ENCODE results near the gene SERGEF.

SERGEF gene

DNA sequence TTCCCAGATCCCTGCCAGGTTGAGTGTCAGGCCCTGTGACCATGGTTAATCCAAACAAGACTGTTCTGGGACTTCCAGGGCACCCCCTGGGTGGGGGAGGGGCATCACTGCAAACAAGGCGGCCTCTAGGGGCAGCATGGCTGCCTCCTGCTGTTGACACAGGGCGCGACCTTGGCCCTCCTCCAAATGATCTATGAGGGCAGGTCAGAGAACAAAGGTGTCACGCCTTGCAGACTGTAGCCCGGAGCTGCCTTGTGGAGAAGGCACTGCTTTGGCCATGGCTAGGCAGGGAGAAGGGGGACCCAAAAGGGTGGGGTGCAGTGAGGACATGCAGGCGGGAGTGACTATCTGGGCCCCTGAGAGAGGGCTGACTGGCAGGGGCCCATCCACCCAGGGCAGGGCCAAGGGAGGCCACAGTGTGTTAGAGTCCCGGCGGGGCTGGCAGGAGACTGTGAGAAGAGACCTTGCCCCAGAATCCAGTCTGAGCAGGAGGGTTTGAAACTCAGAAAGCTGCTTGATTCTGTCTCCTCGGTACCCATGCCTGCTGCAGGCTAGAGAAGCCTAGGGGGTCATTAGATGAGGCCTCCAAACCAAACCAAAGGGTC, 242.7 kb downstream of the SERGEF start:
- DNase-seq (ENCODE audit: low read depth) = no peak

DNA sequence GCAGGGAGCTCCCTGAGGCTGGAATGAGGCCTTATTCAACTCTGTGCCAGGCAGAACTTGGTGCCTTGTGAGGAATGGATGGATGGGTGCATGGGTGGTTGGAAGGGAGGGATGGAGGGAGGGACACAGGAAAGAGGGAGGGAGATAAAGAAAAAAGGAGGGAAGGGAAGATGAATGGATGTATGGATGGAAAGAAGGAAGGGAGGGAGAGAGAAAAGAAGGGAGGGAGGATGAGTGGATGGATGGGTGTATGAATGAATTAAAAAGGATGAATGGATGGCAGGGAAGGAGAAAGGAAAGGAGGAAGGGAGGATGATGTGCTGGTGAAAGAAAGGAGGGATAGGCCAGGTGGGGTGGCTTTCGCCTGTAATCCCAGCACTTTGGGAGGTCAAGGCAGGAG, 243.6 kb downstream of the SERGEF start:
- DNase-seq (ENCODE audit: low read depth) = no peak

DNA sequence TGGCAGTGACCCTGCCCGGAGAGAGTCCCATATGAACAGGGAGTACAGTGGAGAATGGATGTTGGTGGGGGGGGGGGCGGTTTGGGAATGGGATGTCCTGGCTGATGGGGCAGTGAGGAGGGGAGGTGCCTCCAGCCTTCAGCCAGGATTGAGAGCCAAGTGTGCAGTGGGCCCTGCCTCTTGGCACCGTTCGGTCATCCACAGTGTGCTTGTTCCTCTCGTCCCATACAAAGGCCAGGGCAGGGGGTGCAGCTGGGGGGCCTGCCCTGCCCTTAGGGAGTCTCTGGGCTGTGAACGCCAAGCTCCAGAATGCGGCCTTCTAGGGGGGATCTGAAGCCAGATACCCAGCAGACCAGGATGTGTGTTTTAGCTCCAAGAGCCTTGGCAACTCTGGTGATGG, 244.3 kb downstream of the SERGEF start:
- DNase-seq (ENCODE audit: low read depth) = no peak

DNA sequence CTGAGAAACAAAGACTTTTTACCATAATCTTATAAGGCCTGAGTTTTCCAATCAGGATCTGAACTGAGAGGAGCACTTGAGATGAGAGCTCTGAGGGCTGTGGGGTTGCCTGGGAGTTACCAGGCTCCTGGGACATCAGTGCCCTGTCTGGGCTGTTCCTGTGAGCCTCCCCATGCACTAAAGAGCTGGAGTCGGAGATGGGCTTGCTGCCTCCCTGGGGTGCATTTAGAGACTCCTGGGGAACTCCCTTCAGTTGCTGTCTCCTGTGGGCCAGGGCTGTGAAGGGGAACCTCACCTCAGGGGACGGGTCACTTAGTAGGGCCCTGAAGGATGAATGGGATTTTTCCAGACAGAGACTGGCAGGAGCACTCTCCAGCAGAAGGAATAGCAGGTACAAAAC, 244.9 kb downstream of the SERGEF start:
- no peak for DNase-seq (ENCODE audit: low read depth)

DNA sequence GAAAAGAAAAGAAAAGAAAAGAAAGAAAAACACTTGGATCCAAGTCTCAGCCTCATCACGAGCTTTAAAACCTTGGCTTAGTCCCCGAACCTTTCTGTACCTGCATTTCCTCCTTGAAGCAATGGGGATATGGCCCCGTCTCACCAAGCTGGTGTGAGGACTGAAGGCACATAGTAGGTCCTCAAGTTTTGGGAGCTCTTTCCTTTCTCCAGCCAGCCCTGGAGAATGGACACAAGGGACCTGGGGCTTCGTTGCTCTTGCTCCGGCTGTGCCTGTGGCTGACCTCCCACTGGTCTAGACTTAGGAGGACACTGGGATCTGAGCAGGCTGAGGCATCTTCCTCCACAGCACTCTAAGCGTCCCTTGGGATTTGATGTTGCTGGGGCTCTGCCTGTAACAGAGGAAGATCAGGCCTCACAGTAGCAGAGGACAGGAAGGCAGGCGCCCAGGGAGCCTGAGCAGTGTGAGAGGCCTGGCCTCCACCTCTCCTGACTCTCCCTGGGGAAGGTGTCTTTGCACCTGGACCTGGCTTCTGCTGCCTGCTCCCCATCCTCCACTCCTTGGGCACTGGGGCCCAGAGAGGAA, 245.5 kb downstream of the SERGEF start:
- DNase-seq (ENCODE audit: low read depth) = no peak

DNA sequence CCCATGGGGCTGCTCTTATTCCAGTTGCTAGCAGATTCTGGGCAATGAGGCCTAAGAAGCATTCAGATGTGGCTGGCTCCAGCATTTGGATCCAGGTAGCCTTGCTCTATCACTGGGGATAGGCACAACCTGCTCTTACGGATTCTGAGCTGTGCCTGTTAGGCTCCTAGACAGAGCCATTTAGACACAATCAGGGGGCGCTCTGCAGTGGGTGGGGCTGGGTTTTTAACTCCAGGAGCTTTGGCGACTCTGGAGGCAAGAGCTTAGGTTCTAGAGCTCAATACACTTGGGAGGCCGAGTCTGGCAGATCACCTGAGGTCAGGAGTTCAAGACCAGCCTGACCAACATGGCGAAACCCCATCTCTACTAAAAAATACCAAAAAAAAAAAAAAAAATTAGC, 246.3 kb downstream of the SERGEF start:
- no peak for DNase-seq (ENCODE audit: low read depth)

DNA sequence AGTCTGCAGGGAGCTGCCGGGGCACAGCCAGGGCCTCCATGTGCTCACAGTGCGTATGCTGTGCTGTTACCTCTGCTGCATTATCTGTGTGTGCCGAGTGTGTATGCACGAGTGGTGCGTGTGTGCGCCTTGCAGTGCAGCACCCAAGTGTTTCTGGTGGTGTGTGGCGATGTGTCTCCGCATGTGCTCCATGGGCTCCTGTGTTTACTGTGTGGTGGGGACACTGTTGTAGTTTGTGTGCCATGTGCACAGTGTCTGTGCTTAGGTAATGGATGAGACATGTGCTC, 246.8 kb downstream of the SERGEF start:
- no peak for DNase-seq (ENCODE audit: low read depth)

DNA sequence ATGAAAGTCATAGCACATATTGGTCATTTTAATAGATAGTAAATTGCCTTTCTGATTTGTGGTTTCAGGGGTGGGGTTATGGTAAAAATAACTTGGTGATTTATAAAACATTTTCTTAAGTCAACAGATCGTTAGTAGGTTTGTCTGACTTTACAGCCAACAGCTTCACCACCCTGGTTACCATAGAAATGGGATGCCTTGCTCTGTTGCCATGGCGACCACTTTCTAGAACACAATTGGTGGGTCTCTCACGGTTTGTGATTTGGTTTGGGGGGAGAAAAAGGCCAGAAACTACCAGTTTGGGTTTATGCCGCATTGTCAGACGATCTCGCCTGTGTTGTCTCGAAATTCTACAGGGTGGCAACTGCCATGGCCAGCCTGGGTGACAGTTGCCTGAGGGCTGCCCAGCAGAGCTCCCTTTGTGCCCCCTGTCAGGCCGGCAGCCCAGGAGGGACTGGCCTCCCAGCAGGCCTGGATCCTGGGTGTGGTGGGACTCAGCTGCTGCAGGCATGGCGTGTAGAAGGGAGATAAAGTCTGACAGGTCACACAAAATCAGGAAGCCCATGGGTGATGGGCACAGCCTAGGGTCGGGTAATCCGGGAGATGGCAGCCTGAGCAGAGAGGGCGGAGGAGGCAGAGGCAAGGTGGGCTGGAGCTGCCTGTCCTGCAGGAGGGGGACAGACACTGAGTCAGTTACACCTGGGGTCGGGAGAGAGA, 247.3 kb downstream of the SERGEF start:
- no peak for DNase-seq (ENCODE audit: low read depth)

DNA sequence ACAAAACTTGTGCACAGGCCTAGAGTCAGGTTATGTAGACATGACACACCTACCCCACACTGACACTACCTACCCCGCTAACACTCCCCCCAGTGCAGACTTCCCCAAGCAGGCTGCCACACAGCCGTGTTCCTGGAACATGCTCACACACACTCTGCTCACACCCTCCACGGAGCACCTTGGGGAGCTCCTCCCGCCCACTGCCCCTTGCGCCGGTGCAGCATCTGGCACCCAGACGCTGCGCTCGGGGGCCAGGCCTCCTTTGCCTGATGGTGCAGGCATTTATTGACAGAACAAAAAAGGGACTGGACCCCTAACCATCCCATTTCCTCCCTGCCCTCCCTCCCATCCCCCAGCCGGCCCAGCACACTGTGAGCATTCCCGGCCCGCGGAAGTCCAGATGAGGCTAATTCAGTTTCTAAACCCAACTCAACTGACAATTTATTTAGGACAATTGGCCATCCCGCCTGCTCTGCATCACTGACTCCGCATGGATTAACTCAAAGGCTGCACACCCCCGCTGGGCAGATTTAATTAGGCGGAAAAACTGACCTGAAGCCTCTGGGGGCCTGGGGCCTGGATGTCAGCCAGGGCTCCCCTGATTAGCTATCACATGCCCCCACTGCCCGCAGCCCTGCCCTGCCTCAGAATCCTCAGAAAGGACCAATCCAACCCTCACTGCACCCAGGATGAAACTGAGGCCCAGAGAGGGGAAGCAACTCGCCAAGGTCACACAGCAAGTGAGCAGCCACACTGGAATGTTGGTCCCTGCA, 248.2 kb downstream of the SERGEF start:
- DNase-seq (ENCODE audit: low read depth) = no peak

DNA sequence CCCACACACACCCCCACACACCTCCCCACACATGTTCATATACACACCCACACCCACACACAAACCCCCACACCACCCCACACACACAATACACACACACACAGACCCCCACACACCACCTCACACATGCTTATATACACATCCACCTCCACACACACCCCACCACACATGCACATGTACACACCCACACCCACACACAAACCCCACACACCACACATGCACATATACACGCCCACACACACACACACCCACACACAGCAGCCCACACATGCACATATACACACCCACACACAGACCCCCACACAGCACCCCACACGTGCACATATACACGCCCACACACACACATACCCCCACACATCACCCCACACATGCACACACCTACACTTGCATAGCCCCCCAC, 249.1 kb downstream of the SERGEF start:
- no peak for DNase-seq (ENCODE audit: low read depth)

DNA sequence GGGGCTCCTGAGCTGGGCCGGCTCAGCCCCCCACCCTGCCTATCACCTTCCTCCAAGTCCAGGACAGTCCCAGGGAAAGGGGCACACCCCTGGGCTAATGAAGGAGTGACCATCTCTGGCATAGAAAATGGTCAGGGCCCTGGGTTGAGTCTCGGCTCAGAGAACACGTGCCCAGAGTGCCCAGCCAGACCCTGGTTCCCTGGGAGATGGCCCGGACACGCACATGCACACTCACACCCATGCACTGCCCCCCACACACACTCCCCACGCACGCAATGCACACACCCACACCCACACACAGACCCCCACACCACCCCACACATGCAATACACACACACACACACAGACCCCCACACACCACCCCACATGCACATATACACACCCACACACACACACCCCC, 249.6 kb downstream of the SERGEF start:
- DNase-seq (ENCODE audit: low read depth) = no peak

DNA sequence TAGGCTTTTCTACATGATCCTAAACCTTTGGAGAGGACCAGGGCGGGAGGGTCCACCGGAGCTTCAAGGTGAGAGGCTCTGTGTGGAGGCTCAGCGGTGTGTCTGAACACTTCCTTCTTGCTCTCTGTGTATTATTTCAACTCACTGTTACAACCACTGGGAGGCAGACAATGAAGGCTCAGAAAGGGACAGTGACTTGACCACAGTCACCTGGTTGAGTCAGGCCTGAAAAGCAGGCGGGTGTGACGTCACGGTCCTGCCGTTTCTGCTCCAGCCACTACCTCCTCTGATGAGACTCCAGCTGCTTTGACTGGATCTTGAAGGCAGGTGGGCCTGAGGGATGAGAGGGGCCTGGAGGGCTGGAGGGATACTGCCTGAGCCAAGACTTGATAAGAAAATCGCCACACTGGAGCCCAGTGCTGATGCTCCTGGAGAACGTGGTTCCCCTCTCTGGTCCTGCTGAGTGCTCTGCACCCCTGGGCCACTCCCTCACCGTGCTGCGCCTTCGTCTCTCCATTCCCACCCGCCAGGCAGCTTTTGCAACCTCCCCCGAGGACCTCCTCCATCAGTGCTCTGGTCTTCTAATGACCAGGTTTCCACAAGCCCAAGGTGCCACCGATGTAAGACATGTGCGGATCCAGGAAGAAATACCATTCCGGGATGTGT, 250.4 kb downstream of the SERGEF start:
- no peak for DNase-seq (ENCODE audit: low read depth)

DNA sequence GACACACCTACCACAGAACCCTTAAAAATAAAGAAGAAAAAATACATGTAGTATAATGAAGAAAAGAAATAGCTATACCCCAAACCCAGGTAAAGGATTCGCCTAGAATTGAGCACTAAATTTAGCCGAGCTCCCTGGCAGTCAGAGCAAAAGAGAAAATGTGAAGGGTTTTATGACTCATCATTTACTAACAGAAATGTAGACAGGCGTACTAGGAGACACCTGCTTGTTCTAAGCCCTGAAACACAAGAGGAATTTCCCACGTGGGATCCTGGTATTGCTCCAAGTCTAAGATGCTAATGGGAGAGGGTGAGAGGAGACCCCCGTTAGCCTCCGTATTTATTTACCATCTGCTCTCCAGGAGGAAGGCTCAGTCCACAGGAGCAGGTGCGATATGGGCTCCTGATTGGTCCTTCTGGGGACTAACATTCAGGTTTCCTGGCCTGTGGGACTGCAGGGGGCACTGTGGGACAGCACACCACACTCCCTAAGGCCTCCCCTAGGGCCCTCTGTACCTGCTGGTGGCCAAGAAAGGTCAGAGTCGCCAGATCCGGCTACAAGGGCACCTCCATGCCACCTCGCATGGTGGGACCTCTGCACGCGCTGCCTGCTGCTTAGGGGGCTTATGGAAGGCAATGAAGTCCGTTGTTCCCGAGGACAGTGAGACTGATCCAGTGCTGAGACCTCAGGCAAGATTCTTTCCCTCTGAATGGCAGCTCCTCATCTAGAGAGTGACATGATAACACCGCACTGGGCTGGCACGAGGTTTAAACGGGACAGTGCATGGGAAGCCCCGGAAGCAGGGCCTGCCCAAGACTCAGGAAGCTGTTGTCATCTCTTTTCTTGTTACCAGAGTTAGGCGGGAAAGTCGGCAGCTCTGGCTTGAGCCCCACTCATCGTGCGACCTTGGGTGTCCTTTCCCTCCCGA, 252.5 kb downstream of the SERGEF start:
- DNase-seq (ENCODE audit: low read depth) = no peak

DNA sequence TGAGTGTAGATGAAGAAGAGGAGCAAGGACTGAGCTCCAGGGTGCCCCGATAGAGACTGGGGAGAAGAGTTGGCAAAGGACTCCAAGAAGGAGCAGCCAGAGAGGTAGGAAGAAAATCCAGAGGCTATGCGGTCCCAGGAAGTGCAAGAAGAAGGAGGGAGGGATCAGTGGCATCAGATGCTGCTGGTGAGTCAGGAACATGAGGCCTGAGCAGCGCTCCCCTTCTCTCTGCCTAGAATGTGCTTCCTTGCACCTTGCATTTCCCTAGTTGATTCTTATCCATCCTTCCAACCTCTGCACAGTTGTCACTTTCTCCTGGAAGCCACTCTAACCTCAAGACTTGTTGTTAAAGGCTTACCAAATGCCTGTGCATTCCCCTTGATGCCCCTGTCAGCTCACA, 257.0 kb downstream of the SERGEF start:
- DNase-seq (ENCODE audit: low read depth) = no peak

DNA sequence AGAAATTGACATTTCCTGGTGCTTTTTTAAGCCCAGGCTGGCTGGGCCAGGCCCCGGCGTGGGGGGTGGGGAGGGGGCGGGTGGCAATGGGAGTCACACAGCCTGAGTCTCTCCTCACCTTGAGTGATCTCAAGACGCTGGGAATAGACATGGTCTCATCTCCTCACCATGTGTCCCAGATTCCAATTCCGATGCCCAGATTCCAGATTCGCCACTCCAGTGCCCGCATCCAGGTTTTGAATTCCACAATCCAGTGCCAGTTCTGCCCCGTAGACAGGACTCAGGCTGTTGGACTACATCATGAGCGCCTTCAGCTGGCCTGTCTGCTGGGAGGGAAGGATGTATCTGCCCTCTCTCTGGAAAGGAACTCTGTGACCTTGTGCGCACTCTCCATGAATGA, 259.2 kb downstream of the SERGEF start:
- no peak for DNase-seq (ENCODE audit: low read depth)

DNA sequence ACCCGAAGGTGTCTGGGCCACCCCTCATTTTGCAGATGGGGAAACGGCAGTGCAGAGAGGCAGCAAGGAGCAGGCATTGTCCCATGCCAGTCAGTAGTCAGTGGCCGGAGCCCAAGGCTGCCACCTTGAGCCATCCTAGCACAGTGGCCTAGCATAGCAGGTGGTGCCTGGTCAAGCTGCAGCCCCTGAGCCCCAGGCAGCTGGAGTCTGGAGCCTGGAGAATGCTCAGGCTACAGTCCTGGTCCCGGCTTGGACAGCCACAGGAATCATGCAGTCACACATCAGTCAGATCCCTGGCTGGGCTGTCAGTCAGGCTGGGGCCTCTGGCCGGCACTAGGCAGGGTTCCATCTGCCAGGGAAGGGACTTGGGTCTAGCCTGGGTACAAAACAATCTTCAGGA, 259.7 kb downstream of the SERGEF start:
- no peak for DNase-seq (ENCODE audit: low read depth)

DNA sequence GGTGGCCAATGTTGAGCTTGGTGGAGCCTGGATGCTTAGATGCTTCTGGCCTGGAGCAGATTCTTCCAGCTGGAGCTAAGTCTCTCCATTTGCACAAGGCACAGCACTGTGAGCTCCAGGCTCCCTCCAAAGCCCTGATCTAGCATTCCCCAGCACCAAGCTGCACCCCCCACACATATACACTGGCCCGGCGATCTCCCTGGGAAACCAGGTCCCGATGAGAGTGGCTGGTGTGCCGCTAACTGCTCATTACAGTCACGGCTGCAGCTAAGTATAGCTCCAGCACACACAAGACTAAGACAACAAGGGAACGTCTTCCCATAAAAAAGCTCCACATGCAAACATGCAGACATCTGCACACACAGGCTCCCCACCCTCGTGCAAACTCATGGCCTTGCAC, 260.7 kb downstream of the SERGEF start:
- DNase-seq (ENCODE audit: low read depth) = no peak

DNA sequence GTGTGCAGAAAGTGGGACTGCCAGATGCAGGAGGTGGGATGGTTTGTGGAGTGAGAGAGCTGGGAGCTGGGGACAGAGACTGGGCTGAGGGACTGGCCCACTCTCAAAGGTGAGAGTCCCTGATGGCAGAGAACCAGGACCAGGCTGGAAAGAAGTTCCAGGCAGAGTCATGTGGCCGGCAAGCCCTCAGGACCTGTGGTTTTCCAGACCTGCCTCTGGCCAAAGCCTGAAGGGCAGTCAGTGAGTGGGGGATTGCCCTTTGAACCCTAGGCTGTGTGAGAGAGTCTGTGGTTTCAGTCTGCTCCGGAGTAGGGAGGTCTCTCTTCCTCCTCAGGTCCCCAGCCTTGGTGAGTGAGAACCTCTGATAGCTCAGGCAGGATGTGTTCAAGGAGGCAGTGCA, 261.3 kb downstream of the SERGEF start:
- DNase-seq (ENCODE audit: low read depth) = no peak

DNA sequence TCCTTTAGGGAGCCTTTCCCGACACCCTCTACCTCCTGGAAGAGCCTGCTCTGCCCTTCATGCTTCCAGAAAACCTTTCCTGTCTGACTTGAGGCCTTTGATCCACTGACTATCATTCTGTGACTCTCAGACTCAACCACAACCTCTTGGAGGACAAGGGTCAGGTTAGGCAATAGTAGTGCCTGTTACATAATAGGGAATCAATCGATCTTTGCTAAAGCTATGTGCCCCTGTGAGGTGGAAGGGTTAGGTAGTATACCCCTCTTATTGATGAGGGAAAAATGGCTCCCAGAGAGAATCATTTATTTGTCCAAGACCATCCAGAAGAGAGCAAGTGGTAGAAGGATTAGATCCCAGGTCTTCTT, 262.1 kb downstream of the SERGEF start:
- DNase-seq (ENCODE audit: low read depth) = no peak

DNA sequence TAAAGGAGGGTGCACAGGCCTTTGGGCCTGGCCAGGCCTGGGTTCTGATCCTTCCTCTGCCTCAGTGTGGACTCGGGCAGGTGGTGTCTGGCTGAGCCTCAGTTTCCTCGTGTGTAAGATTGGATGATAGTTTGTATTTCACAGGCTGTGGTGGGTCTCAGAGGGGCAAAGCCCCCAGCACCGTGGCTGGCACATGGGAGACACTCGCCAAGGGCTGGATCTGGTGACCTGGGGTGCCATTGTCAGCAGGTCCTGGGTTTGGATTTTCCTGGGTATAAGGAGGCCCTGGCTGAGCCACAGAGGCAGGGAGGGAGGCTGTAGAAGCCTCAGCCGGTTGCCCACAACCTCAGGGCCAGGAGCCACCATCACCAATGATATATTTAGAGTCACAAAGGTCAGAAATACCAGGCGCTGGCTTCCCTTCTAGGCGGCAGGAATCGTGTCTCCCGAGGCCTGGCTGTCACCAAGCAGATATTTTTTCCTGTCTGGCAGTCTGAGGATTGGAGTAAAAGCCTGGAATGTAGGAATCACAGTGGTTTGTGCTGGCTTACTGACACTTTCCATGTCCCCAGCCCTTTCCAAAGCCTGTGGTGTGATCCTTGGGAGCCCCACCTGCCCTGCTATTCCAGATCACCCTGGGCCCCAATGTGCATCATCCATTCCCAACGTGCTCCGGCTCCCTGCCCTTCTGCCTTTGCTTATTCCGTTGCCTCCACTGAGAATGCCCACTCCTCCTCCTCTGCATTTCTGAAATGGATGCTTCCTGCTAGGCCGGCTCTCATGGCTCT, 262.6 kb downstream of the SERGEF start:
- DNase-seq (ENCODE audit: low read depth) = no peak

Measured in non-pigmented ciliary epithelial cell (primary cell).